Mucosa of descending colon (tissue), 3 donors: ENCODE results near the gene SHROOM2. TPM values are rescaled to one million over a fixed set of nuclear protein-coding genes. Genes with fewer than 3 reads are reported as not detected.

ENCODE experiments used
- ATAC-seq: fragments of 200-7000 bp; cut with Tn5 transposase; one replicate; pipeline ENCODE4 v1.9.1; 2020; ENCODE audit warnings: mild to moderate bottlenecking, moderate library complexity
- DNase-seq, 3 donors: peaks; one replicate each; pipeline ENCODE4 v3.0.0-alpha.2; 2020
- H3K36me3 ChIP-seq: fragments of 200-600 bp; one replicate; pipeline ENCODE4 v1.8.0; 2021; ENCODE audit warnings: low read depth, mild to moderate bottlenecking
- H3K4me1 ChIP-seq: fragments of 200-600 bp; one replicate; pipeline ENCODE4 v1.8.0; 2021; ENCODE audit warnings: low read depth, mild to moderate bottlenecking
- H3K4me3 ChIP-seq: fragments of 200-600 bp; one replicate; pipeline ENCODE4 v1.8.0; 2021; ENCODE audit warnings: mild to moderate bottlenecking
- H3K9me3 ChIP-seq: fragments of 200-600 bp; one replicate; pipeline ENCODE4 v1.8.0; 2021; ENCODE audit warnings: mild to moderate bottlenecking
- intact Hi-C, 2 donors: fragments of 100-400 bp; cut with DNase I in 1 of 2; cut with micrococcal nuclease in 1 of 2; formaldehyde crosslinking; loops; one replicate each; pipeline versions ENCODE4 v1.11.0 to v1.11.1; 2022; cut with DNase I, micrococcal nuclease
- total RNA-seq, 3 donors: library from RNA; stranded (reverse); fragmentation: NEBNext Ultra II Directional in 2 of 3; extraction: Animal tissue kit (Norgen Biotek cat#: 25700) in 2 of 3; gene quantifications; one replicate each; pipeline versions ENCODE4 v1.2.1 to v1.2.4, GENCODE V29; 2021 to 2023
- TF ChIP-seq, protein P1 (sequence below): fragments of 200-600 bp; IDR thresholded peaks from one replicate; pipeline ENCODE4 v1.8.0; 2022; ENCODE audit warnings: antibody characterized with exemption, mild to moderate bottlenecking
- donor health status: DM: no; HTN: no; CAD: no; lungs with moderate emphysema.
- donor health status: DM: no; HTN: no; CAD: no.
- donor health status: DM: no; HTN: yes; CAD: no.

Gene SHROOM2
- total RNA-seq, 3 donors from 2014 or later: 1.2 to 11.5 (median 5.1) TPM

GRCh38 chrX:9927698-9928482 is 141.7 kb downstream of the SHROOM2 start:
- TF ChIP-seq, protein P1, sequence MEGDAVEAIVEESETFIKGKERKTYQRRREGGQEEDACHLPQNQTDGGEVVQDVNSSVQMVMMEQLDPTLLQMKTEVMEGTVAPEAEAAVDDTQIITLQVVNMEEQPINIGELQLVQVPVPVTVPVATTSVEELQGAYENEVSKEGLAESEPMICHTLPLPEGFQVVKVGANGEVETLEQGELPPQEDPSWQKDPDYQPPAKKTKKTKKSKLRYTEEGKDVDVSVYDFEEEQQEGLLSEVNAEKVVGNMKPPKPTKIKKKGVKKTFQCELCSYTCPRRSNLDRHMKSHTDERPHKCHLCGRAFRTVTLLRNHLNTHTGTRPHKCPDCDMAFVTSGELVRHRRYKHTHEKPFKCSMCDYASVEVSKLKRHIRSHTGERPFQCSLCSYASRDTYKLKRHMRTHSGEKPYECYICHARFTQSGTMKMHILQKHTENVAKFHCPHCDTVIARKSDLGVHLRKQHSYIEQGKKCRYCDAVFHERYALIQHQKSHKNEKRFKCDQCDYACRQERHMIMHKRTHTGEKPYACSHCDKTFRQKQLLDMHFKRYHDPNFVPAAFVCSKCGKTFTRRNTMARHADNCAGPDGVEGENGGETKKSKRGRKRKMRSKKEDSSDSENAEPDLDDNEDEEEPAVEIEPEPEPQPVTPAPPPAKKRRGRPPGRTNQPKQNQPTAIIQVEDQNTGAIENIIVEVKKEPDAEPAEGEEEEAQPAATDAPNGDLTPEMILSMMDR: no peak
- Histone ChIP-seq H3K9me3 (no peaks in the 10 kb centered on the region), H3K36me3 (no peaks in the 10 kb centered on the region), H3K4me1 (no peaks in the 10 kb centered on the region), H3K4me3 (no peak overlapping the region)
- no peak for DNase-seq
- ATAC-seq: no peak
- intact Hi-C loops: no loop called here

- H3K36me3 ChIP-seq: no peaks in the 10 kb centered on the region
- DNase-seq (no peak), ATAC-seq (no peak)
- TF ChIP-seq, protein P1: no peak
- no peaks in the 10 kb centered on the region for H3K9me3 ChIP-seq
- H3K4me3 ChIP-seq: no peak overlapping the region
- intact Hi-C loops: no loop called here
- no peaks in the 10 kb centered on the region for H3K4me1 ChIP-seq
Observed at GRCh38 chrX:9935436-9935835, 149.2 kb downstream of the SHROOM2 start.

DNA sequence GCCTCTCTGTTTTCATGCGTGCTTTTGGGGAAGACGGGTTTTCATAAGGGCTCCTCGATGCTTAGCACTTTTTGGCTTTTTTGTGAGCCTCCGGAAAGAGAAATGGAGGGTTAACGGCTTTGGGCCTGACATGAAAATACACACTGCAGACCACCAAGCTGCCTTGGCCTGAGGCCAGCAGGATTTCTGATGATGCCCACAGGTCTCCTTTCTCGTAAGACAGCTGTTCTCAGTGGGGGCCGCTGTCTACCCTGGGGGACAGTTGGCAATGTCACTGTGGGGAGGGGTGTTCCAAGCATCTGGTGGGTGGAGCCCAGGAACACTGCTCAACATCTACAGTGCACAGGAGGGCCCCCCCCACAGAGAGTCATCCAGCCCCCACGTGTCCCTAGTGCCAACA is 151.5 kb downstream of the SHROOM2 start:
- no peak for DNase-seq
- intact Hi-C loops: no loop called here
- H3K4me1 ChIP-seq: no peaks in the 10 kb centered on the region
- H3K4me3 ChIP-seq: no peak overlapping the region
- H3K36me3 ChIP-seq: no peaks in the 10 kb centered on the region
- ATAC-seq: no peak
- H3K9me3 ChIP-seq: no peaks in the 10 kb centered on the region
- TF ChIP-seq, protein P1: no peak

- TF ChIP-seq, protein P1: no peak
- Histone ChIP-seq H3K4me3 (no peak overlapping the region), H3K4me1 (no peaks in the 10 kb centered on the region), H3K36me3 (no peaks in the 10 kb centered on the region), H3K9me3 (no peaks in the 10 kb centered on the region)
- ATAC-seq (no peak), DNase-seq (no peak)
- intact Hi-C loops: no loop called here
Observed at GRCh38 chrX:9938516-9938915, 152.3 kb downstream of the SHROOM2 start.

DNA sequence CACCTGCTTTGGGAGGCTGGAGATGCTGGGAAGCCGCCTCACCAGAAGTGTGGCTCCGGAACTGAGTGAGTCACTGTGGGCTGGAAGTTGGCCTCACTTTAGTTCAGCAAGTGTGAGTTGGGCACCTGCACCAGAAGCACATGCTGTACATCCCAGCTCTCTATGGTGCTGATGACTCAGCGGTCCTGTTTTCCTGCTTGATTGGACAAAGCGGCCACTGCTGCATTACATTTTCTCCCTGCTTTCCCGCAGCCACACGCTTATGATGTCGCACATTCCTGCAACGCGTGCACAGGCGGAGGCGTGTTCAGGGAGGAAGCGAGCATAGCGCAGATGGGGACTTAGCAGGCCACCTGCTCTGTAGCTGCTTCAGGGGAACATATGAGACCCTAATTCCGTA is 154.2 kb downstream of the SHROOM2 start:
- no peak for ATAC-seq
- TF ChIP-seq, protein P1: no peak
- no peaks in the 10 kb centered on the region for H3K4me1 ChIP-seq
- intact Hi-C loops: no loop called here
- H3K4me3 ChIP-seq: no peak overlapping the region
- no peak for DNase-seq
- no peaks in the 10 kb centered on the region for H3K9me3 ChIP-seq
- H3K36me3 ChIP-seq: no peaks in the 10 kb centered on the region
